NT2/D1 (cell line): ENCODE data around the gene SP2.

ENCODE experiments used
- DNase-seq: peaks from one replicate; pipeline ENCODE4 v3.0.0-alpha.2; 2011; ENCODE audit warnings: low read depth, low spot score
- H3K27me3 ChIP-seq: 2 replicates; pipeline ENCODE4 v1.6.0; 2011; ENCODE audit warnings: mild to moderate bottlenecking; ENCODE audit not compliant: insufficient read length, insufficient read depth
- H3K36me3 ChIP-seq: 2 replicates; pipeline ENCODE4 v1.6.1; 2011; ENCODE audit warnings: mild to moderate bottlenecking, low read length, mixed read lengths; ENCODE audit not compliant: insufficient read depth, insufficient read length
- H3K4me1 ChIP-seq: 2 replicates; pipeline ENCODE4 v1.5.1; 2011; ENCODE audit not compliant: insufficient read depth, insufficient read length
- H3K4me3 ChIP-seq: 2 replicates; pipeline ENCODE4 v1.5.1; 2011; ENCODE audit warnings: low read depth; ENCODE audit not compliant: insufficient read length
- H3K9ac ChIP-seq: 2 replicates; pipeline ENCODE4 v1.6.0; 2011; ENCODE audit warnings: low read depth; ENCODE audit not compliant: insufficient read length
- H3K9me3 ChIP-seq: 2 replicates; pipeline ENCODE4 v1.5.1; 2011; ENCODE audit warnings: mild to moderate bottlenecking, low read length; ENCODE audit not compliant: insufficient read depth
- SUZ12 ChIP-seq: IDR thresholded peaks from 2 replicates; pipeline ENCODE4 v1.6.1; 2011; ENCODE audit not compliant: insufficient read length, insufficient read depth; ENCODE audit errors: extremely low read depth
- YY1 ChIP-seq: IDR thresholded peaks from 2 replicates; pipeline ENCODE4 v1.6.1; 2011; ENCODE audit not compliant: insufficient read length, insufficient read depth
- ZNF274 ChIP-seq: IDR thresholded peaks from 2 replicates; pipeline ENCODE4 v1.6.1; 2011; ENCODE audit warnings: mild to moderate bottlenecking, low read depth, low read length

Gene SP2

DNA sequence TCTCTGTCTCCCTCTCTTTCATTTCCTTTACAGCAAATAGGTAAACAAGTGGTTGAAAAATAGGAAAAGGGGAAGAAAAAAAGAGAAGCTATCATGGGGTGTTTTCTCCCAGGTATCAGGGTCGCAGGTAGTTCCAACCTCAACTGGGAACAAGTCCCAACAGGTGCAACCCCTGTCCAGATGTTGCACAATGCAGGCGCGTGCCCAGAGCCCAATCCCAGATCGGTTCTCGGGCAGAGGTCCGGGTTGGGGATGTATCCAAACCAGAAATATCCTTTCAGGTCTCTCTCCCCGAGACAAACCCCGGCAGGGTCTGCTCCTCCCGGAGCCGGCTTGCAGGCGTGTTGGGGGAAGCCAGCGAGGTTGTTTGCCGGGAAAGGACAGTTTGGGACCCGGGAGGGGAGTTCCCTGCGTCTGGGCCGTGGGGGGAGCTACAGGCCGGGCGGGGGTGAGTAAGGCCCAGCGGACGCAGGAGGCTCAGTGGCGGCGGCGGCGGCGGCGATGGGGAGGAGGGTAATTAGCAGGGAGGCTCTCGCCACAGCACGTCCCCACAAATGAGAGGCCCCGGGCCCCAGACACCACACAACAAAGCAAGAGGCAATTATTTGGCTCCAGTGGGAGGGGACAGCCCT, 23.9 kb upstream of the SP2 start:
- H3K9ac ChIP-seq: peak overlapping the region; percentile 68
- no peaks in the 10 kb centered on the region for H3K9me3 ChIP-seq
- H3K4me1 ChIP-seq: peaks cover 18% of the 10 kb centered on the region
- H3K4me3 ChIP-seq: peak overlapping the region; percentile 19
- no peak for DNase-seq
- no peaks in the 10 kb centered on the region for H3K36me3 ChIP-seq
- H3K27me3 ChIP-seq: peaks cover 15% of the 10 kb centered on the region
- TF ChIP-seq SUZ12 (no peak), ZNF274 (no peak), YY1 (no peak)

DNA sequence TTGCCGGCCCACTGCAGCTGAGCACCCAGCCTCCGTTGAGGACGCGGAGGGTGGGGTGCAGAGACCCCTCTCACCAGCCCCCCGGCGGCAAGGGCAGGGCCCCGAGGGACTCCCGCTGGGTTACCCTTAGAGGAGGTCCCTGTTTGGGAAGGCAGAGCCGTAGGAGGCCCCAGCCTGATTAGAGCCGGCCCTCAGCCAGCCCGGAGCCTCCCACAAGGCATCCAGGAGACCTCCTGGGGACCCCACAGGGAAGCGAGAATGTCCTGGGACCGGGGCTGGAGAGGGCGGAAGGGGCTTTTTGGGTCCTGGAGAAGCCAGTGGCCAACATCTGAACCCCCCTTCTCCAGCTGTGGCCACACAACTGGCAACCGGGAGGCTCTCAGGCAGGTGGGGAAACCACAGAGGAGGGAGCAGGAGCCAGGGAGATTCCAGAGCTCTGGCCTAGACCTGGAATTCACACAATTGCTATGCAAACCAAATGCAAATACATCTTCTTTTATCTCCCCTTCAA, 23.3 kb upstream of the SP2 start:
- peak overlapping the region; percentile 68 for H3K9ac ChIP-seq
- peaks cover 15% of the 10 kb centered on the region for H3K27me3 ChIP-seq
- no peaks in the 10 kb centered on the region for H3K9me3 ChIP-seq
- TF ChIP-seq YY1 (no peak), ZNF274 (no peak), SUZ12 (no peak)
- peak overlapping the region; percentile 19 for H3K4me3 ChIP-seq
- H3K36me3 ChIP-seq: no peaks in the 10 kb centered on the region
- DNase-seq: peak; percentile 20
- H3K4me1 ChIP-seq: peaks cover 22% of the 10 kb centered on the region

DNA sequence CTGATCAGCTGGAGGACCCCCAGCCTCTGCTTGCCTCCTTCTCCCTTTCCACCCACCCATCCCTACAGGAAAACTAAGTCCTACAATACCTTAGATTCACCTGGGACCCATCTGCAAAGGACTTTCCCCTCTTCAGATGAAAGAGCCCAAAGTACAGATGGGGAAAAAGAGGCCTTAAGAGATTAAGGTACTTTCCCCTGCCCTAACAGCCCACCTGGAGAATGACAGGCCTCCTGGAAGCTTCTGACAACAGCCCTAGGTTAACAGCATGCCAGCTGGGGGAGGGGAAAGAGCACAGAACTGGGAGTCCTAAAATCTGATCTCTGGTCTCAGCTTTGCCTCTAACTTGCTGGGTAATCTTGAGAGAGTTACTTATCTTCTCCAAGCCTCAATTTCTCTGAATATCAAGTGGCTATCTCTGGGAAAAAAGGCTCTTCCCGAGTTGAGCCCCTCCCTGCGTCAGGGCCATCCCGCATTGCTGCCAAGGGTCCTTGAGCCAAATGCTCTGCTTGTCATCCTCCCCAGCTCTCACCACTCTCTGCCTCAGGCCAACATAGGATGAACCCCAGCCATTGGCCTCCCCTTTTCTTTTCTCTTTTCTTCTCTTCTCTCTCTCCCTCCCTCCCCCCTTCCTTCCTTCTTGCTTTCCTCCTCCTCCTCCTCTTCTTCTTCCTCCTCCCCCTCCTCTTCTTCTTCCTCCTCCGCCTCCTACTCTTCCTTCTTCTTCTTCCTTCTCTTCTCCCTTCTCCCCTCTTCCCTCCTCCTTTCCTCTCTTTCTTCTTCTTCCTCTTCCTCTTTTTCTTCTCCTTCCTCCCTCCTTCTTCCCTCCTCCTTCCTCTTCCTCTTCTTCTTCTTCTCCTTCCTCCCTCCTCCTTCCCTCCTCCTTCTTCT, 22.6 kb upstream of the SP2 start:
- H3K36me3 ChIP-seq: no peaks in the 10 kb centered on the region
- peaks cover 29% of the 10 kb centered on the region for H3K4me1 ChIP-seq
- H3K9ac ChIP-seq: peak overlapping the region; percentile 16
- DNase-seq: no peak
- H3K27me3 ChIP-seq: peaks cover 15% of the 10 kb centered on the region
- H3K9me3 ChIP-seq: no peaks in the 10 kb centered on the region
- no peak for TF ChIP-seq SUZ12
- TF ChIP-seq ZNF274: no peak
- H3K4me3 ChIP-seq: no peak overlapping the region

DNA sequence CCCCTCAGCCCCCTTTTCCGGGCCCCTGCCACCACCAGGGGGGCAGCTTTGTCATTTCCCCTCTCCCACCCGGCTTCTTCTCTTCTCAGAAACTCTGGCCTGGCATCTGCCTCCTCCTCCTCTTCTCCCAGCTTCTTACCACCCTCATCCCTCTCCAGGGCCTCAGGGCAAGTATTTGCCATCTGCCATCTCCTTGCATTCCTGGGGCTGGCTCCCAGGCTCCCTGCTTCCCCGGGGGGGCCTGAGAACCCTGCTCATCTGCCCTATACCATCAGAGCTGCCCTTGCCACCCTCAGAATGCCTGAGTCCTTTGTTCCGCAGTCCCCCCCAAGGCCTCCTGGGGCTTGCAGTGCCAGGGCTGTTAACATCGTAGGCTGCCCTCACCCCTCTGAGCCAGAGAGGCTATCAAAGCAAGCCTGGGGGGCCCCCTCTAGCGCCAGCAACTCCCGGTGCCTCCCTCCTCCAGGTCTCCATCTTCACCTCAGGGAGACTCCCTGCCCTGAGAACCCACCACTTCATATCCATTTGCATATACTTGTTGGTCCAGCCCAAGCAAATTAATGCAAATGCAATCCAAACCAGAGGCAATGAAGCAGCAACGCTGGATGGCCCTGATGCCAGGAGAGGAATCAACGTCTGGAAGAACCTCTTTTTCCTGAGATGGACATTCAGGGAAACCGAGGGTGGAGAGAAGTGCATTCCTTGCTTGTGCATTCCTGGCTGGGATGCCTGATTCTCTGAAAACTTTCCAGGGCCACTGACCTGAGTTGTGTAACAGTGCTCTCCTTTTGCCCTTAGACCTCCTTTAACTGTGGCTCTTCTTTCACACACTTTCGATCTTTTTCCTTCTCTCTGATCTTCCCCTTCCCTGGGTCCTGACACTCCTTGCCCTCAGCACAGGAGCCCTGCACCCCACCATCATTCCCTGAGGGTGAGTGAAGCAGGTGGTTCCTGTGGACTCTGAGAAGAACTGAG, 20.7 kb upstream of the SP2 start:
- Histone ChIP-seq H3K9me3 (no peaks in the 10 kb centered on the region), H3K36me3 (no peaks in the 10 kb centered on the region), H3K9ac (no peak overlapping the region), H3K4me3 (no peak overlapping the region), H3K27me3 (peaks cover 15% of the 10 kb centered on the region), H3K4me1 (peaks cover 27% of the 10 kb centered on the region)
- TF ChIP-seq ZNF274 (no peak), SUZ12 (no peak), YY1 (no peak)
- no peak for DNase-seq

DNA sequence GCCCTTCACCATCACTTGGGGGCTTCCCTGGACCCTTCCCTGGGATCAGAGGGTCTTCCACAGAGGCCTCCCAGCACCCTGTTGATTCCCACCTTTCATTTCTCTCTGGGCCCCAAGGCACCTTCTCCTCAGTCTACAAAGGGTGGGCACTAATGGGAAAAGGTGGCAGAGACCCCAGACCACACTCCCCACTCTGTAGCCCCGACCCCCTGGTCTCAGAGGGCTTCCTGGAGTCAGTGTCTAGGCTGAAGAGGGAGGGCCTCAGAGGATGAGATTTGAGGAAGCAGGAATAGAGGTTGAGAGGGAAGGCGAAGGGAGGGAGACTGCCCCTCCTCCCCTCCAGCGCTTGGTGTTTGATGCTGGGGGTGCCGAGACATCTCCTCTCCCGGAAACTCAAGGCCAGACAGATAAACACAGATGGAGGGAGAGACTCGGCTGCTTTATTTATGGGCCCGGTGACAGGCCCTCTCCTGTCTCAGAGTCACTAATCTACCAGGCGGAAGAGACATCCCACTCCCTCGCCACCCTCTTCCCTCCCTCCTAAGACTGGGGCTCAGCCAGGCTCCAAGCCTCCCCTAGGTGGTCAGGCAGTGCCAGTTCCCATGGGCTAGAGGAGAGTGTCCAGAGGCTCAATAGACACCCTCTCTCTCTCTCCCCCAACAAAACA, 18.5 kb upstream of the SP2 start:
- Histone ChIP-seq H3K36me3 (no peaks in the 10 kb centered on the region), H3K27me3 (no peaks in the 10 kb centered on the region), H3K9ac (no peak overlapping the region), H3K4me3 (no peak overlapping the region), H3K9me3 (no peaks in the 10 kb centered on the region), H3K4me1 (peaks cover 27% of the 10 kb centered on the region)
- TF ChIP-seq YY1 (no peak), SUZ12 (no peak), ZNF274 (no peak)
- DNase-seq: no peak

DNA sequence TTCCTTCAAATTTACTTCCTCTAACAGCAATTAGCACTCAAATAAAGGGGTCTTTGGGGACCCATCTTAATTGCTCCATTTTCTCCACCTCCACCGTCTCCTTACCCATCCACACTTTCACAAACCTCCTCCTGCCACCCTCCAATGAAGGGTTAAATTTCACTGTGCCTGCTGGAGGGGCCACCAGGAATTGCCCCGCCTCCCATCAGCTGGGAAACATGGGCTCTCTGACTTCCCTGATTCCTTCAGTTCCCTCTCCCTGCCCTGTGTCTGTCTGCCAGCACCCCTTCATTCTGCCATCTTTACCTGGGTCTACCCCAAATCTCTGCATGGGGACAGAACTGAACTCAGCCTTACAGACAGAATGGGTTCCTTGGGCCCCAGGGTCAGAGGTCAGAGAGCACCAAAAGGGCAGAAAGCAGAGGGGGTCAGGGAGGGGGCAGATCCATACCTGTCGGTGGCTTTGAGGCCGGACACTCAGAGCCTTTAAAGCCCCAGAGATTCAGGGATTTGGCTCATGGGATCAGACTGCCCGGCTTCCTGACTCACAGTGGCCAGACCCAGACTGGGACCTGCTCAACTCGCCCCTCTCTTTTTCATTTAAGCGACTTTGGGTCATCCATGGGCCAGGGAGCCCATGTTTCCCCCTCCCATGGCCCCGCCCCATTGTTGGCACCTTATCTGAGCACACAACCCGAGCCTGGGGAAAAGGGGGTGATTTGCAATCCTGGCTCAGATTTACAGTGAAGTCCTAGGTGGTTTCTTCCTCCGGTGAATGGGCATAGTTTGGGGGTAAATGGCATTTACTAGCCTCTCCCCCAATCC, 17.6 kb upstream of the SP2 start:
- Histone ChIP-seq H3K36me3 (no peaks in the 10 kb centered on the region), H3K4me1 (peaks cover 22% of the 10 kb centered on the region), H3K27me3 (no peaks in the 10 kb centered on the region), H3K9me3 (no peaks in the 10 kb centered on the region), H3K4me3 (no peak overlapping the region), H3K9ac (peak overlapping the region; percentile 0)
- no peak for DNase-seq
- no peak for TF ChIP-seq YY1
- no peak for TF ChIP-seq ZNF274
- no peak for TF ChIP-seq SUZ12
